Endothelial cell (in vitro differentiated cells): ENCODE results near the gene AKAP8. TPM values are rescaled to one million over a fixed set of nuclear protein-coding genes. Genes with fewer than 3 reads are reported as not detected.

Source experiments
- DNase-seq: peaks from one replicate; pipeline ENCODE4 v3.0.0; 2021; ENCODE audit warnings: low spot score
- H3K27ac Mint-ChIP-seq: one replicate; pipeline ENCODE4 v1.8.0; 2021; ENCODE audit warnings: mixed read lengths, inconsistent platforms; ENCODE audit not compliant: unreplicated experiment
- H3K27me3 Mint-ChIP-seq: one replicate; pipeline ENCODE4 v1.8.0; 2021; ENCODE audit warnings: mild to moderate bottlenecking, moderate library complexity, mixed read lengths, inconsistent platforms; ENCODE audit not compliant: unreplicated experiment
- H3K36me3 Mint-ChIP-seq: one replicate; pipeline ENCODE4 v1.8.0; 2021; ENCODE audit warnings: mild to moderate bottlenecking, low read depth, mixed read lengths, inconsistent platforms; ENCODE audit not compliant: unreplicated experiment
- H3K4me1 Mint-ChIP-seq: one replicate; pipeline ENCODE4 v1.8.0; 2021; ENCODE audit warnings: mild to moderate bottlenecking, mixed read lengths, inconsistent platforms; ENCODE audit not compliant: unreplicated experiment
- H3K4me3 Mint-ChIP-seq: one replicate; pipeline ENCODE4 v1.8.0; 2021; ENCODE audit warnings: mild to moderate bottlenecking, mixed read lengths, inconsistent platforms; ENCODE audit not compliant: unreplicated experiment
- H3K9me3 Mint-ChIP-seq: one replicate; pipeline ENCODE4 v1.8.0; 2021; ENCODE audit warnings: mixed read lengths, inconsistent platforms; ENCODE audit not compliant: unreplicated experiment
- CTCF ChIP-seq: fragments of 200-600 bp; sonication (generic); IDR thresholded peaks from one replicate; pipeline ENCODE4 v1.5.0; 2021; ENCODE audit warnings: antibody characterized with exemption; ENCODE audit not compliant: unreplicated experiment
- total RNA-seq: library from RNA; stranded (reverse); fragmentation: NEBNext Ultra II Directional; extraction: Animal tissue kit (Norgen Biotek cat#: 25700); gene quantifications from one replicate; pipeline ENCODE4 v1.2.1, GENCODE V29; 2021; ENCODE audit not compliant: unreplicated experiment

AKAP8 gene
- total RNA-seq, 1 donor from 2014 or later: 36.5 TPM

DNA sequence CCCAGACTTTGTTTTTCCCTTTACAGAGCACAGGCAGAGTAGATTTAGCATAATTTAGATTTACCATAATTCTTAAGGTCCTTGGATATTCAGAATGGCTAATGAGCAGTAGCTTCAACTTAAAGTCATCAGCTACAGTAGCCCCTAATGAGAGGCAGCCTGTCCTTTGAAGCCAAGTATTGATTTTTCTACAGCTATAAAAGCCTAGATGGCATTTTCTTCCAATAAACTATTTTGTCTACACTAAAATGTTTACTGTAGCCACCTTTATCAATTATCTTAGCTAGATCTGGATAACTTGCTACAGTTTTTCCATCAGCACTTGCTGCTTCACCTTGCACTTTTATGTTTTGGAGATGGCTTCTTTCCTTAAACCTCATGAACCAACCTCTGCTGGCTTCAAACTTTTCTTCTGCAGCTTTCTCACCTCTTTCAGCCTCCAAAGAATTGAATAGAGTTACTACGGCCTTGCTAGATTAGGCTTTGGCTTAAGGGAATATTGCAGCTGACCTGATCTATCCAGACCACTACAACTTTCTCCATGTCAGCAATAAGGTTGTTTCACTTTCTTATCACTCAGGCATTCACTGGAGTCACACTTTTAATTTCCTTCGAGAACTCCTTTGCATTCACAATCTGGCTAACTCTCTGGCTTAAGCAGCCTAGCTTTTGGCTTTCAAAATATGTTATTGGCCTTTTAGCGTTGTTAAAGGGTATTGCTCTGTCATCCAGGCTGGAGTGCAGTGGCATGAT is 73.8 kb downstream of the AKAP8 start:
- TF ChIP-seq CTCF: no peak
- no peak for DNase-seq
- Mint-ChIP-seq H3K27ac (no peak overlapping the region), H3K4me3 (no peak overlapping the region), H3K9me3 (no peaks in the 10 kb centered on the region), H3K36me3 (peaks cover 6% of the 10 kb centered on the region), H3K4me1 (peaks cover 34% of the 10 kb centered on the region), H3K27me3 (peaks cover 4% of the 10 kb centered on the region)

DNA sequence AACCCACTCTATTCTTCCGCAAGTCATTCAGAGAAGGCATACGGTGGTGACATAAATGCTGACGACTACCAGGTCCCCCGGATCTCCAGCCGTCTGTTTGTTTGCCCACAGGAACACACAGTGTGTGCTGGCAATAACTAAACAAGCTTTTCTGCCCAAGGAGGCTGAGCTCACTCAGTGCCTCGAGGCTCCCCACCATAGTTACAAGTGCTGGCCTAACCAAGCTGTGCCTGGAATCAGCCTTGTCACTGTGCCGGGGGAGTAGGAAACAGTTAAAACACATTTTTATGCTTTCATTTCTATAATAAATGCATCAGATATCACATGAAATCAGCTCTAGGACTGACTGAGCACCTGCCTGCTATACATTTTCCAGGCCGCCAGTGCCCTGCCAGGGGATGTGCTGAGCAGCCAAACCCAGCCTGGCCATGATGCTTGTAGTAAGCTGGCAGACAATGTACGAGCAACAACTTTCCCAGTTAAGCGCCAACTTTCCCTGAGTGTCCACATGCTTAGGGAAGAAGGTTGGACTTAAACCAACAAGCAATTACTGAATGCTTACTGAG is 75.4 kb downstream of the AKAP8 start:
- Mint-ChIP-seq H3K27ac (no peak overlapping the region), H3K4me1 (peaks cover 35% of the 10 kb centered on the region), H3K27me3 (peaks cover 3% of the 10 kb centered on the region), H3K4me3 (no peak overlapping the region), H3K9me3 (no peaks in the 10 kb centered on the region), H3K36me3 (peaks cover 8% of the 10 kb centered on the region)
- no peak for DNase-seq
- no peak for TF ChIP-seq CTCF

Other genes with a start within 250 kb of the AKAP8 start
- 96.8 TPM for gene NOTCH3, start 178.8 kb downstream of the AKAP8 start, total RNA-seq
- 1.6 TPM for gene EPHX3, start 147.3 kb downstream of the AKAP8 start, total RNA-seq
- 136 TPM for gene BRD4, start 47.2 kb downstream of the AKAP8 start, total RNA-seq
- gene AKAP8L, start 39.2 kb upstream of the AKAP8 start, total RNA-seq: 160 TPM
- 79.0 TPM for gene WIZ, start 70.2 kb upstream of the AKAP8 start, total RNA-seq
- gene RASAL3, start 84.8 kb upstream of the AKAP8 start, total RNA-seq: 1.5 TPM
- not detected for gene PGLYRP2, start 99.7 kb upstream of the AKAP8 start, total RNA-seq
- not detected for gene CYP4F22, start 128.7 kb upstream of the AKAP8 start, total RNA-seq
- gene CYP4F8, start 235.4 kb upstream of the AKAP8 start, total RNA-seq: not detected